HG03575 (cell line): ENCODE results near the gene WDR72.
"Not testable (repeated sequence)": the region's sequence is repeated elsewhere in the genome, so short reads cannot be mapped to it uniquely, and the experiment has no call there.

Source experiments
- ATAC-seq: cut with Tn5 transposase; IDR thresholded peaks from one replicate; pipeline ENCODE4 v1.9.1; 2021; ENCODE audit not compliant: unreplicated experiment, insufficient number of reproducible peaks, low FRiP score; ENCODE audit errors: extremely low read depth

WDR72 gene

GRCh38 chr15:53759411-53759931 lies at the start of gene WDR72:
Gene WDR72 (minus strand): TSS chr15:53759663. CDS start chr15:53733149, 26,514 bp downstream.
- ATAC-seq = no peak

- no peak for ATAC-seq
Observed at GRCh38 chr15:53808058-53808706, 48.7 kb upstream of the WDR72 start.

- ATAC-seq = no peak
Observed at GRCh38 chr15:53807501-53807900, 48.0 kb upstream of the WDR72 start.

- no peak for ATAC-seq
Observed at GRCh38 chr15:53802672-53803071, 43.2 kb upstream of the WDR72 start.

GRCh38 chr15:53791581-53791980 lies 32.1 kb upstream of the WDR72 start:
- no peak for ATAC-seq

GRCh38 chr15:53789654-53790375 lies 30.4 kb upstream of the WDR72 start:
- no peak for ATAC-seq

GRCh38 chr15:53786401-53786800 lies 26.9 kb upstream of the WDR72 start:
- no peak for ATAC-seq

- ATAC-seq = not testable (repeated sequence)
Observed at GRCh38 chr15:53785241-53785640, 25.8 kb upstream of the WDR72 start.

GRCh38 chr15:53762916-53763315 lies 3.5 kb upstream of the WDR72 start:
- ATAC-seq = no peak

GRCh38 chr15:53758412-53758811 lies 1.1 kb downstream of the WDR72 start:
- no peak for ATAC-seq

- no peak for ATAC-seq
Observed at GRCh38 chr15:53757906-53758305, 1.6 kb downstream of the WDR72 start.

- ATAC-seq = no peak
Observed at GRCh38 chr15:53753813-53754212, 5.7 kb downstream of the WDR72 start.

- no peak for ATAC-seq
Observed at GRCh38 chr15:53752406-53752805, 7.1 kb downstream of the WDR72 start.

GRCh38 chr15:53747501-53748068 lies 11.9 kb downstream of the WDR72 start:
- ATAC-seq = no peak

- ATAC-seq = no peak
Observed at GRCh38 chr15:53746101-53746500, 13.4 kb downstream of the WDR72 start.

- no peak for ATAC-seq
Observed at GRCh38 chr15:53739651-53740050, 19.8 kb downstream of the WDR72 start.

GRCh38 chr15:53739187-53739586 lies 20.3 kb downstream of the WDR72 start:
- ATAC-seq = no peak

GRCh38 chr15:53721334-53722087 lies 38.0 kb downstream of the WDR72 start:
- ATAC-seq = no peak
